ENCODE results near the gene ERLEC1. TPM values are rescaled to one million over a fixed set of nuclear protein-coding genes. Genes with fewer than 3 reads are reported as not detected.
"Not testable (repeated sequence)": the region's sequence is repeated elsewhere in the genome, so short reads cannot be mapped to it uniquely, and the experiment has no call there.

ERLEC1 gene
- total RNA-seq, 1 experiment from 2014 or later = 77.4 TPM

- DNase-seq (ENCODE audit: low read depth) = no peak
Measured at GRCh38 chr2:53780056-53780455, 6.8 kb upstream of the ERLEC1 start.

GRCh38 chr2:53782676-53783075 is 4.2 kb upstream of the ERLEC1 start:
- DNase-seq (ENCODE audit: low read depth) = no peak

- no peak for DNase-seq (ENCODE audit: low read depth)
Measured at GRCh38 chr2:53784436-53784835, 2.4 kb upstream of the ERLEC1 start.

- no peak for DNase-seq (ENCODE audit: low read depth)
Measured at GRCh38 chr2:53785366-53785765, 1.5 kb upstream of the ERLEC1 start.

- no peak for DNase-seq (ENCODE audit: low read depth)
Measured at GRCh38 chr2:53786352-53786704, 516 bp upstream of the ERLEC1 start.

GRCh38 chr2:53787614-53788289 is 908 bp downstream of the ERLEC1 start:
- peak; percentile 4 for DNase-seq (ENCODE audit: low read depth)

GRCh38 chr2:53793261-53793660 is 6.4 kb downstream of the ERLEC1 start:
- no peak for DNase-seq (ENCODE audit: low read depth)

GRCh38 chr2:53793821-53794220 is 7.0 kb downstream of the ERLEC1 start:
- no peak for DNase-seq (ENCODE audit: low read depth)

- DNase-seq (ENCODE audit: low read depth) = no peak
Measured at GRCh38 chr2:53801547-53801946, 14.7 kb downstream of the ERLEC1 start.

- DNase-seq (ENCODE audit: low read depth) = peak; percentile 88
Measured at GRCh38 chr2:53802617-53803151, 15.8 kb downstream of the ERLEC1 start.

- no peak for DNase-seq (ENCODE audit: low read depth)
Measured at GRCh38 chr2:53811601-53812000, 24.8 kb downstream of the ERLEC1 start.

GRCh38 chr2:53813151-53813550 is 26.3 kb downstream of the ERLEC1 start:
- no peak for DNase-seq (ENCODE audit: low read depth)

GRCh38 chr2:53818854-53819435 is 32.1 kb downstream of the ERLEC1 start:
- no peak for DNase-seq (ENCODE audit: low read depth)

GRCh38 chr2:53819634-53820033 is 32.8 kb downstream of the ERLEC1 start:
- DNase-seq (ENCODE audit: low read depth) = no peak

- DNase-seq (ENCODE audit: low read depth) = no peak
Measured at GRCh38 chr2:53820048-53820447, 33.2 kb downstream of the ERLEC1 start.

GRCh38 chr2:53820711-53821110 is 33.9 kb downstream of the ERLEC1 start:
- no peak for DNase-seq (ENCODE audit: low read depth)

- no peak for DNase-seq (ENCODE audit: low read depth)
Measured at GRCh38 chr2:53821810-53822209, 35.0 kb downstream of the ERLEC1 start.

GRCh38 chr2:53823639-53824038 is 36.8 kb downstream of the ERLEC1 start:
- DNase-seq (ENCODE audit: low read depth) = not testable (repeated sequence)

GRCh38 chr2:53826030-53826410 is 39.2 kb downstream of the ERLEC1 start:
- no peak for DNase-seq (ENCODE audit: low read depth)

GRCh38 chr2:53826587-53827397 is 39.9 kb downstream of the ERLEC1 start:
- peak; percentile 10 for DNase-seq (ENCODE audit: low read depth)

- no peak for DNase-seq (ENCODE audit: low read depth)
Measured at GRCh38 chr2:53827398-53828175, 40.7 kb downstream of the ERLEC1 start.

- DNase-seq (ENCODE audit: low read depth) = no peak
Measured at GRCh38 chr2:53828331-53828730, 41.5 kb downstream of the ERLEC1 start.

Data from LHCN-M2 (cell line).